Measurements from ENCODE around the gene CDKL2. TPM values are rescaled to one million over a fixed set of nuclear protein-coding genes. Genes with fewer than 3 reads are reported as not detected.

Gene CDKL2
- total and polyA plus RNA-seq, 3 donors from 2014 or later, result 11.3 to 41.0 (median 11.9) TPM

DNA sequence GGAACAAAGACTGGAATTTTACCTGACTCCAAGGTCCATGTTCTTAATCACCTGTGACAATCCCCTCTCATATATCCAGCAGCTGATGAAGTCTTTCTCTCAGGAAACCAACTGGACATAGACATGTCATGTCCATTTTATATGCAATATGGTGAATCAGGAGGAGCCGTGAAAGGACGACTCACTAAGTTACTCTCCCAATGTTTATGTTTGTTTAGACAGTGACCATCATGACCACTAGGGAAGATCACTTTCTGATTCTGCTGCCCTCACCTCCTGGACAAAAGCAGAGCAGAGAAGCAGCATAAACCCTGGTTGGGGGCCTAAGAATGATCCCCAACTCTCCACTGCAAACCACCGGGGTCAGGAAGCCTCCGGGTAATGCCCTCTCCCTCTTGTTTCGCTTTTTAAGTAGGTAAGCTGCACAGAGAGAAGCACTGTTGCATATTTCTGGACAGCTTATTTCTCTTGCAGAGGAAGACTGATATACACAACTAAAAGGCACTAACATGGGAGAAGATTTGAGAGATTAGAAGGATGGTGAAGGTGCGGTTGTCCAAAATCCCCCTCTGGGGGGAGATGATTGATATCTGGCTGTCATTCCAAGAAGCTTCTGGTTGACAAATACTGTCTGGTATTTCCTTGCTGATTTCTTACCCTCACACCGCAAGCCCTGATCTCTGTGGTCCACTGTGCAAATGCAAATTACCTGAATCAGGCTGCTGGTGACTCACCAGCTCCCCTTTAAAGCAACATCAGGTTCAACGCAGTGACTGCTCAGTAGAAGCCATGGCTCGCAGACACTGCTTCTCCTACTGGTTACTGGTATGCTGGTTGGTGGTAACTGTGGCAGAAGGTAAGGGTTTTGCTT, 74.8 kb downstream of the CDKL2 start, which contains the start of gene ODAPH:
ODAPH (plus strand) TSS at position 773 of the 871 bp plus-strand sequence; CDS start at position 790, 17 bp downstream.
- WGBS, 2 donors, result 64 to 72% methylated on average over 9 of the region's 9 CpGs
- Histone ChIP-seq H3K27ac (no peak within 1 kb of the TSS), H3K4me1 (no peaks in the 10 kb centered on the region), H3K27me3 (no peaks in the 10 kb centered on the region), H3K4me3 (no peak within 1 kb of the TSS), H3K36me3 (ENCODE audit: low read depth, missing control alignments) (no peaks in the 10 kb centered on the region), H3K9me3 (no peaks in the 10 kb centered on the region)
- DNase-seq, result no peak
- no peak for TF ChIP-seq CTCF (IDR thresholded peaks at IDR 0.05)
- no peak for TF ChIP-seq POLR2A (IDR thresholded peaks at IDR 0.05)
- intact Hi-C loops (cut with DNase I; ENCODE audit: low total_unique reads), result no loop called here

GRCh38 chr4:75552452-75552851, 77.9 kb downstream of the CDKL2 start:
- no peaks in the 10 kb centered on the region for H3K9me3 ChIP-seq
- H3K27me3 ChIP-seq, result no peaks in the 10 kb centered on the region
- intact Hi-C loops (cut with DNase I; ENCODE audit: low total_unique reads), result no loop called here
- H3K4me3 ChIP-seq, result no peak overlapping the region
- no peak for DNase-seq
- H3K4me1 ChIP-seq, result no peaks in the 10 kb centered on the region
- H3K36me3 ChIP-seq (ENCODE audit: low read depth, missing control alignments), result no peaks in the 10 kb centered on the region
- H3K27ac ChIP-seq, result no peak overlapping the region
- TF ChIP-seq POLR2A (IDR thresholded peaks at IDR 0.05) (no peak), CTCF (IDR thresholded peaks at IDR 0.05) (no peak)

DNA sequence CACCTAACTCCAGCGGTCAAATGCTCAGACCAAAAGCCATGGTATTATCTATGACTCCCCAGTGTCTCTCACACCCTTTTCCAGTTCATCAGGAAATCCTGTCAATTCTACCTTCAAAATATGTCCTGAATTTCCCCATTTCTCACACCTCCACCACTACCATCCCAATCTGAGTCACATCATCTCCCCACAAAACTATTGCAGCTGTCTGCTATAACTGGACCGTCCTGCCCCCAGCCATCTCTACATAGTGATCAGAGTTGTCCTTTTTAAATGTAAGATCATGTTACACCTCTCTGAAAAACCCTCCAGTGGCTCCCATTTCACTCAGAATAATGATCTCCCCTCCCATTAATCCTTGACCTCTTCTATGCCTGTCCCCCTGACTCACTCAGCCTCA, 81.3 kb downstream of the CDKL2 start:
- H3K27ac ChIP-seq, result no peak overlapping the region
- H3K9me3 ChIP-seq, result no peaks in the 10 kb centered on the region
- no peak overlapping the region for H3K4me3 ChIP-seq
- WGBS, 2 donors, result 90 to 95% methylated on average over 2 of the region's 2 CpGs
- intact Hi-C loops (cut with DNase I; ENCODE audit: low total_unique reads), result no loop called here
- no peak for DNase-seq
- H3K36me3 ChIP-seq (ENCODE audit: low read depth, missing control alignments), result no peaks in the 10 kb centered on the region
- TF ChIP-seq CTCF (IDR thresholded peaks at IDR 0.05) (no peak), POLR2A (IDR thresholded peaks at IDR 0.05) (no peak)
- no peaks in the 10 kb centered on the region for H3K27me3 ChIP-seq
- no peaks in the 10 kb centered on the region for H3K4me1 ChIP-seq

GRCh38 chr4:75547647-75548387, 82.5 kb downstream of the CDKL2 start:
- no peaks in the 10 kb centered on the region for H3K27me3 ChIP-seq
- H3K4me3 ChIP-seq, result no peak overlapping the region
- H3K27ac ChIP-seq, result no peak overlapping the region
- H3K4me1 ChIP-seq, result no peaks in the 10 kb centered on the region
- H3K36me3 ChIP-seq (ENCODE audit: low read depth, missing control alignments), result no peaks in the 10 kb centered on the region
- intact Hi-C loops (cut with DNase I; ENCODE audit: low total_unique reads), result no loop called here
- 64 to 68% methylated on average over 15 of the region's 15 CpGs for WGBS, 2 donors
- no peak for TF ChIP-seq CTCF (IDR thresholded peaks at IDR 0.05)
- TF ChIP-seq POLR2A (IDR thresholded peaks at IDR 0.05), result no peak
- H3K9me3 ChIP-seq, result no peaks in the 10 kb centered on the region
- DNase-seq, result peak; percentile 28

Measured in testis (tissue), 3 donors.